Right renal cortex interstitium (tissue), 3 donors: ENCODE data around the gene METTL22. TPM values are rescaled to one million over a fixed set of nuclear protein-coding genes. Genes with fewer than 3 reads are reported as not detected.
A peak's percentile ranks its signal among the peaks of the same experiment; 100 is the strongest.

Experiments
- DNase-seq, 3 donors: peaks; one replicate each; pipeline ENCODE4 v3.0.0-alpha.2; 2013; ENCODE audit warnings: low read depth in 3 of 3, low spot score in 2 of 3
- polyA plus RNA-seq, 3 donors: library from polyadenylated mRNA; unstranded; fragments of 120-200 nt; gene quantifications; one replicate each; pipeline ENCODE4 v1.2.1, GENCODE V29; 2013; ENCODE audit not compliant: insufficient read length in 3 of 3

The METTL22 gene
- polyA plus RNA-seq, 3 donors = 15.5 to 17.2 (median 15.7) TPM

GRCh38 chr16:8590811-8591210 is 30.7 kb upstream of the METTL22 start:
- DNase-seq = no peak

DNA sequence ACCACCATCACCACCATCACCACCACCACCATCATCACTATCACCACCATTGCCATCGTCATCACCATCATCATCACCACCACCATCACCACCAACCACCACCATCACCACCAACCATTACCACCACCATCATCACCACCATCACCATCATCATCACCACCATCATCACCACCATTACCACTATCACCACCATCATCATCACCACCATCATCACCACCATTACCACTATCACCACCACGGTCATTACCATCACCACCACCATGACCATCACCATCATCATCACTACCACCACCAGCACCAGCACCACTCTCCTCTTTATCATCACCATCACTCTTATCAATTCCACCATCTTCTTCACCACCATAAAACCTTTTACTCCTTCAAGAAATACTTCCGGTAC is 30.0 kb upstream of the METTL22 start:
- no peak for DNase-seq

- no peak for DNase-seq
Observed at GRCh38 chr16:8594149-8594666, 27.3 kb upstream of the METTL22 start.

DNA sequence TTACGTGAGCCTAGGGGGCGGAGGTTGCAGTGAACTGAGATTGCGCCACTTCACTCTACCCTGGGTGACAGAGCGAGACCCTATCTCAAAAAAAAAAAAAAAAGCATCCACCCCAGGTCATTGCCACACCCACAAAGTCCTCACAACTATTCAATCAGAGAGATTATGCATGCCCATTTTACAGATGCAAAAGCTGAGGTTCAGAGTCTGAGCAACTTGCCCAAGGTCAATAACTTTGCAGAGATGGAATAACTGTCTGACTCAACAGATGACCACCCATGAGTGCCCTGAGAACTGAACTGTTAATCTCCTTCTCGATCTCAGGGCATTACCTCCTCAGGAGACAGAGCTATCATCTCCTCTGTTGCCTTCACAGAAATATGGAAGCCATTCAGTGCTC is 25.7 kb upstream of the METTL22 start:
- DNase-seq = no peak

DNA sequence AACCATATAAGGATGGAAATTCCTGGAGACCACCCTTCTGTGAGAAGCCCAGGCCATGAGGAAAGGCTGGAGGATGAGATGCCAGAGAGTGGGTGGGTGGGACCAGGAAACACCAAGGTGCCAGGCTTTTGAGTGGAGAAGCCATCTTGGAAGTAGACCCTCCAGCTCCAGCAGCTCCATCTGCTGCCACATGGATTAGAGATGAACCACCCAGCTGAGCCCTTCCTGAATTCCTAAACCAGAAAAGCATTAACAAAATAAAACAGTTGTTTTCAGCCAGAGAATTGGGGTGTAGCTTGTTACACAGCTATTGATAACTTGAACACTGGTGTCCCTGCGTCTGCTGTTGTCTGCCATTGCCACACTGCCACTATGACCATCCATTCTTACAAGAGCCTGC is 24.9 kb upstream of the METTL22 start:
- no peak for DNase-seq

- no peak for DNase-seq
Observed at GRCh38 chr16:8600144-8600775, 21.2 kb upstream of the METTL22 start.

GRCh38 chr16:8605554-8605953 is 15.9 kb upstream of the METTL22 start:
- no peak for DNase-seq

GRCh38 chr16:8607214-8607613 is 14.3 kb upstream of the METTL22 start:
- no peak for DNase-seq

GRCh38 chr16:8611122-8611521 is 10.4 kb upstream of the METTL22 start:
- no peak for DNase-seq

GRCh38 chr16:8611886-8612600 is 9.5 kb upstream of the METTL22 start:
- DNase-seq = no peak

GRCh38 chr16:8614435-8615029 is 7.0 kb upstream of the METTL22 start:
- no peak for DNase-seq

GRCh38 chr16:8619671-8620370 is 1.7 kb upstream of the METTL22 start:
- no peak for DNase-seq

DNA sequence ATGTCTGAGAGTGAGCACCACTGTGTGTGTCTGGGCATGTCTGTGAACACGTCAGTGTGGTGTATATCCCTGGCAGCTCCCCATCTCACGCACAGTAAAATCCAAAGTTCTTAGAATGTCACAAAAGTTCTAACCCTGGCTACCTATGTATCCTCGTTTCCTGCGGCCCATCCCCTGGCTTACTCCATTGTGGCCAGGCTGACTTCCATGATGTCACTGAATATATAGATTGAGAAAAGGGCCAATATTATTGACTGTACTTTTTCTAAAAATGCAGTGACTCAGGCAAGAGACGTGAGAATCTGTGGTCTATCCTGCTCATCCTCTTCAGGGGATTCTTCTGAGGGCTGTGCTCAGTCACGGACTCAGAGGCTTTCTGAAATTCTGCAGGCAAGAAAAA is 963 bp upstream of the METTL22 start:
- no peak for DNase-seq

DNA sequence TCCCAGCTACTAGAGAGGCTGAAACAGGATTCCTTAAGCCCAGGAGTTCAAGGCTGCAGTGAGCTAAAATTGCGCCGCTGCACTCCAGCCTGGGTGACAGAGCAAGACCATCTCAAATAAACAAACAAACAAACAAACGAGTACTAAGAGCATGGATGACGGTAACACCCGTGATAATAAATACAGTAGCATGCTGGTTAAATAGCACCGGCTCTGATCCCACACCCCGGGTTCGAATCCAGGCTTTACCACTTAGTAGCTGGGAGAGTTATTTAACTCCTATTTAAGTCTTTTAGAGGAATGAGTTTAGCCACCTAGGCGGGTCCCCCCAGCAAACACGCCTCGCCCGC is 301 bp upstream of the METTL22 start:
- peak in 1 of 3 donors; percentile 2 for DNase-seq

- peak in 1 of 3 donors; percentile 19 for DNase-seq
Observed at GRCh38 chr16:8622315-8622656, 788 bp downstream of the METTL22 start.

DNA sequence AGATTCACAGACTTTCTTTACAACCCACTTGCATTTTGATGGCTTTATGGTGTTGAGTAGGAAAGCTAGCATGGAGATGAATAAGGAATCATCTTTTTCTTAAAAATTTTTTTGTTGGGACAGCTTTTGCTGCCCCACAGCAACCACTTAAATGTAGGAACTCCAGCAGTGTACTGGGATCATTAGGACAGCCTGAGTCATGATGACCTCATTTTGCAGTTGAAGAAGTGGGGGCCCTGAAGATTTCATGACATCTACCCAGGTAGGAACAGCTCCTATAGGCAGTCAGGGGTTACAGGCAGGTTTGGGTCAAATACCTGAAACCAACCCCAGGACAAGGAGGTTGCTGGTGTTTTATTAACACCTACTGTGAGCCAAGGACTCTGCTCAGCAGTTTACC is 2.1 kb downstream of the METTL22 start:
- DNase-seq = no peak

DNA sequence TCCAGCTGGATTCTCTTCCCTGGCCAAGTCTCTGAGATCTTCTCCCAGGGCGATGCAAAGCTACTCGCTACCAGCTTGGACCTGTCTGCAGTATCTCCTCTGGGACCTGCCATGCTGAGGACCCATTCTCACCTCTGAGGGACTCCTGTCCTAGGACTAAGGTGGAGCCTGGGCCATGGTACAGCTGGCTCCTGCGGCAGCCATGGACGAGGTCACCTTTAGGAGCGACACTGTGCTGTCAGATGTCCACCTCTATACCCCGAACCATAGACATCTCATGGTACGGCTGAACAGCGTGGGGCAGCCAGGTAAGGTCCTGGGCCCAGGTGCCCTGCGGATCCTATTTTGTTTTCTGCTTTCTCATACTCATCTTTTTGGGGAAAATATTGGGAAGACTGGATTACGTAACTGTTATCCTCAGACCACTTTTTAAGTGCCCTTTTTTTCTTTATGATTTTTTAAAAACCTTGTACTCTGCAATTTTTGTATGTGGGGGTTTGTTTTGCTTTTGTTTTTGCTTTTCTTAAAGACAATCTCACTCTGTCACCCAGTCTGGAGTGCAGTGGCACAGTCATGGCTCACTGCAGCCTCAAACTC is 4.1 kb downstream of the METTL22 start:
- no peak for DNase-seq

DNA sequence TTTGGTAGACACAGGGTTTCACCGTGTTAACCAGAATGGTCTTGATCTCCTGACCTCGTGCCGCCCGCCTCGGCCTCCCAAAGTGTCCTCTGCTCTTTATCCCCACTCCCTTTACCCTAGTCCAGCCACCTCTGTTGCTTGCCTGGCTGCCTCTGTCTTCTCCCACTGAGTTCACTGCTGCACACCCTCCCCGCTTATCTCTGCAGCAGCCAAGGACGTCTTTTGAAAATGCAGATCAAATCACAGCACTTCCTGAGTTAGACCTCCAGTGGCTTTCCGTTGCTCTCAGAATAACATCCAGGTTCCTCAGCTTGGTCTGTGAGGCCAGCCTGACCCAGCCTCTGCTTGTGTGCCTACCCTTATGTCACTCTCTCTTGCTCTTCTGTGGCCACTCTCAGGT is 5.4 kb downstream of the METTL22 start:
- DNase-seq = no peak

DNA sequence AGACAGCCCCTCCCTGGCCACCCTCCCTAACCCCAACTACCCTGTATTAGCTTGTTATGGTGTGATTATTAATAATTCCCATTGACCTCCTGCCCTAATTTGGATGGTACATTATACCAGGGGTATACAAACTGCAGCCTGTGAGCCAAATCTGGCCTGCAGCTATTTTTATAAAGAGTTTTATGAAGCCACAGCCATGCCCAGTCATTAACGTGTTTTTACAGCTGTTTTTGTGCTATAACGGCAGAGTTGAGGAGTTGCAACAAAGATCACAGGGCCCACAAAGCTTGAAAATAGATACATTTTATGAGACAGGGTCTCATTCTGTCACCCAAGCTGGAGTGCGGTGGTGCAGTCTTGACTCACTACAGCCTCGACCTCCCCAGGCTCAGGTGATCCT is 6.0 kb downstream of the METTL22 start:
- DNase-seq = no peak

DNA sequence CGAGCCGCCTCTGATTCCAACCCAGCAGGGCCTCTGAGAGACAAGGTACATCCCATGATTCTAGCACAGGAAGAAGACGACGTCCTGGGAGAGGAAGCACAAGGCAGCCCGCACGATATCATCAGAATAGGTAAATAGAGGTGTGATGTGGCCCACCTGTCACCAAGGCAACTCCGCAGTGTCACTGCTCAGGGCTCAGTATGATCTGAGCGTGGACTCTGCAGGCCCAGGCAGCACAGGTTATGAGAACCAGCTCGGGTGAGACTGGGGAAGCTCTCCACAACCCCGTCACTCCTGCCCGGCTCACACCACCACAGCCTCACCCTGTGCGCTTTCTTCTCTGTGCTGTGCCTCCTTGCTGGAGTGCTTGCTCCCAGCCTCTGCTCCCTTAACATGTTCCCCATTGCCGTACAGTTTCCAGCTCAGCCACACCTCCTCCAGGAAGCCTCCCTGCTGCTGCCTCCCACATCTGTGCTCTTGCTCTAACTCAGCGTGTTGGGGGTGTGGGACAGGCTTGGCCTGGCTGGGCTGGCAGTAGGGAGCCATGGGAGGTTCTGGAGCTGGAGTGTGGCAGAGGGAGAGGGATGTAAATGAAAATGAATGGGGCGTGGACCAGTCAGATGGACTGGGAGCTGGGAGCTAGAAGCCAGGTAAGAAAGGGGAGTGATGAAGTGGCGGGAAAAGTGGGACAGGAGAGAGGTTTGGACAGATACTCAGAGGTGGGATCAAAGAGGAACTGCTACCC is 7.7 kb downstream of the METTL22 start:
- DNase-seq = no peak
